KMS-11 (cell line): ENCODE data around the gene KRT77.

ENCODE experiments used
- H2AFZ ChIP-seq: fragments of 200-600 bp; sonication (generic); 2 replicates; pipeline ENCODE4 v1.6.1; 2016; ENCODE audit warnings: antibody characterized with exemption, mixed run types, low read depth
- H3K27ac ChIP-seq: fragments of 200-600 bp; sonication (generic); 2 replicates; pipeline ENCODE4 v1.6.1; 2016; ENCODE audit warnings: mild to moderate bottlenecking, mixed run types
- H3K27me3 ChIP-seq: fragments of 200-600 bp; sonication (generic); 2 replicates; pipeline ENCODE4 v1.6.1; 2017; ENCODE audit warnings: mild to moderate bottlenecking, low read depth, mixed run types, moderate library complexity; ENCODE audit not compliant: insufficient read depth
- H3K36me3 ChIP-seq: fragments of 200-600 bp; sonication (generic); 2 replicates; pipeline ENCODE4 v1.6.1; 2017; ENCODE audit warnings: mild to moderate bottlenecking, mixed run types; ENCODE audit not compliant: insufficient read depth
- H3K4me1 ChIP-seq: fragments of 200-600 bp; sonication (generic); 2 replicates; pipeline ENCODE4 v1.6.1; 2016; ENCODE audit warnings: mild to moderate bottlenecking, low read depth, mixed run types; ENCODE audit not compliant: poor library complexity, severe bottlenecking
- H3K4me2 ChIP-seq: fragments of 200-600 bp; sonication (generic); 2 replicates; pipeline ENCODE4 v1.7.0; 2016; ENCODE audit warnings: mild to moderate bottlenecking, mixed run types
- H3K4me3 ChIP-seq: fragments of 200-600 bp; sonication (generic); IDR thresholded peaks from 2 replicates; pipeline ENCODE4 v1.6.1; 2017; ENCODE audit warnings: low read depth, low read length, mixed read lengths; ENCODE audit not compliant: insufficient read depth
- H3K79me2 ChIP-seq: fragments of 200-600 bp; sonication (generic); 2 replicates; pipeline ENCODE4 v1.6.1; 2016; ENCODE audit warnings: low read depth, mixed run types; ENCODE audit not compliant: insufficient read depth
- H3K9ac ChIP-seq: fragments of 200-600 bp; sonication (generic); 2 replicates; pipeline ENCODE4 v1.6.1; 2016; ENCODE audit warnings: mild to moderate bottlenecking, mixed run types
- H4K20me1 ChIP-seq: fragments of 200-600 bp; sonication (generic); 2 replicates; pipeline ENCODE4 v1.6.1; 2016; ENCODE audit warnings: mild to moderate bottlenecking, mixed run types; ENCODE audit not compliant: insufficient read depth
- TF ChIP-seq, protein P1 (sequence below): fragments of 200-600 bp; sonication (generic); conservative IDR thresholded peaks from 2 replicates; pipeline ENCODE4 v1.6.1; 2017; ENCODE audit warnings: low read depth, mild to moderate bottlenecking, antibody characterized with exemption, low read length, moderate library complexity, mixed read lengths

KRT77 gene

DNA sequence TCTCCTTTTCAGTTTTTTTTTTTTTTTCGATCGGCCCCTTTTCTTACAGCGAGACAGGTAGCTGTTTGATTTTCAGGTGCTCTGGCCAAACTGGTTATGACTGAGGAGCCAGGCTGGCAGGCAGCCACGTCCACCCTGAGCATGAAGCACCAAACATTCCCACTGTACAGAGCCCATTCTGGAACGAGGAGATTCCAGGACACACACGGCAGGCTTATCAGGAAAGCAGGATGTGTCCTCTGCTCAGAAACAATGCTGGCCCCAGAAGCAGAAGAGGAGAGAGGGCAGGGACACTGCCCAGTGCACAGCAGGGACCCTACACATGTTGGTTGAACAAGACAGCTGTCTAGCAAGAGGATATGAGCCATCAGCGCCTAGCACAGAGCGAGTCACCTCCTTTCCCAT, 47.6 kb downstream of the KRT77 start:
- Histone ChIP-seq H3K36me3 (no peaks in the 10 kb centered on the region), H3K9ac (no peak overlapping the region), H2AFZ (no peak overlapping the region), H4K20me1 (no peaks in the 10 kb centered on the region), H3K79me2 (no peaks in the 10 kb centered on the region), H3K4me3 (no peak overlapping the region), H3K4me1 (no peaks in the 10 kb centered on the region), H3K4me2 (no peak overlapping the region), H3K27ac (no peak overlapping the region), H3K27me3 (peaks cover 24% of the 10 kb centered on the region)
- TF ChIP-seq, protein P1, sequence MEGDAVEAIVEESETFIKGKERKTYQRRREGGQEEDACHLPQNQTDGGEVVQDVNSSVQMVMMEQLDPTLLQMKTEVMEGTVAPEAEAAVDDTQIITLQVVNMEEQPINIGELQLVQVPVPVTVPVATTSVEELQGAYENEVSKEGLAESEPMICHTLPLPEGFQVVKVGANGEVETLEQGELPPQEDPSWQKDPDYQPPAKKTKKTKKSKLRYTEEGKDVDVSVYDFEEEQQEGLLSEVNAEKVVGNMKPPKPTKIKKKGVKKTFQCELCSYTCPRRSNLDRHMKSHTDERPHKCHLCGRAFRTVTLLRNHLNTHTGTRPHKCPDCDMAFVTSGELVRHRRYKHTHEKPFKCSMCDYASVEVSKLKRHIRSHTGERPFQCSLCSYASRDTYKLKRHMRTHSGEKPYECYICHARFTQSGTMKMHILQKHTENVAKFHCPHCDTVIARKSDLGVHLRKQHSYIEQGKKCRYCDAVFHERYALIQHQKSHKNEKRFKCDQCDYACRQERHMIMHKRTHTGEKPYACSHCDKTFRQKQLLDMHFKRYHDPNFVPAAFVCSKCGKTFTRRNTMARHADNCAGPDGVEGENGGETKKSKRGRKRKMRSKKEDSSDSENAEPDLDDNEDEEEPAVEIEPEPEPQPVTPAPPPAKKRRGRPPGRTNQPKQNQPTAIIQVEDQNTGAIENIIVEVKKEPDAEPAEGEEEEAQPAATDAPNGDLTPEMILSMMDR, result no peak

DNA sequence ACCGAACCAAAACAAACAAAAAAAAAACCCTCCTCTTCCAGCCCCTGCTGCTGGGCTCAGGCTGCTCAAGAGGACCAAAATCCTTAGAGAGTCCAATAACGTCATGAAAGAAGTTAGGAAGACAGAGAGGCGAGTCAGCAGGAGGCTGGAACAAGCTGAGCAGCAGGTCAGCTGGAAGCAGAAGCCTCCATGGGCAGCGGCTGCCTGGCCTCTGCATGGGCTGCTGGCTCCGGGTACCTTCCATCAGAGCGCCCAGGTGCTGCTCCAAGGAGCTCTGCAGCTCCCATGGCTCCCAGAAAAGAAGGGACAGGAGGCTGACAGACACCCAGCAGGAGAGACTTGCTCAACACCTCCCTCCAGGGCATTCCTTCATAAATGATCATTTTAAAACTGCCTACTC, 48.1 kb downstream of the KRT77 start:
- H3K4me3 ChIP-seq, result no peak overlapping the region

DNA sequence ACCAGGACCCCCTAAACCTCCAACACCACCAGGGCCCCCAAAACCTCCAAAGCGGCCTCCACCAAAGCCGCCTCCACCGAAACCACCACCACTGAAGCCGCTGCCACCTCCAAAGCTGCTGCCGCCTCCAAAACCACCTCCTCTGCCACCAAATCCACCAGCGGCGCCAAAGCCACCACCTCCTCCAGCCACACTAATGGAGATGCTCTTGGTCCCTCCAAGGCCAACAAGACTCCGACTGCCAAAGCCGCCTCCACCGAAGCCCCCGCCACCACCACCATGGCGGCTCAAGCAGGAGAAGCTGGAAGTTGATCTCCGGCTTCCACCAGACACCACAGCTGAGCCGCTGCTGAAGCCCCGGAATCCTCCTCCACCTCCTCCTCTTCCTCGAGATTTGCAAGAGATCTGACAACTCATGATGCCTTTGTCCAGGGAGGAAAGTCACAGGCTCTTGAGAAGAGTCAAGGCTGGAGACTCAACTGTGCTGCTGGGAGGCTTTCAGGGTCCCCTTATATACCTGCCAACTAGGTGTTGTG, 51.5 kb downstream of the KRT77 start, which contains the start of gene KRT2:
Gene KRT2 (minus strand): TSS at position 486 of the 536 bp plus-strand sequence. CDS start 69 bp downstream, at position 417.
- no peaks in the 10 kb centered on the region for H3K36me3 ChIP-seq
- H4K20me1 ChIP-seq, result no peaks in the 10 kb centered on the region
- no peaks in the 10 kb centered on the region for H3K4me1 ChIP-seq
- H3K79me2 ChIP-seq, result no peaks in the 10 kb centered on the region
- no peak within 1 kb of the TSS for H3K4me2 ChIP-seq
- no peak within 1 kb of the TSS for H3K9ac ChIP-seq
- H3K4me3 ChIP-seq, result no peak within 1 kb of the TSS
- TF ChIP-seq, protein P1, result no peak
- peaks cover 23% of the 10 kb centered on the region for H3K27me3 ChIP-seq
- H3K27ac ChIP-seq, result no peak within 1 kb of the TSS
- no peak within 1 kb of the TSS for H2AFZ ChIP-seq

More for the DNA sequence above, 48.1 kb downstream of the KRT77 start:
- Histone ChIP-seq H3K9ac (no peak overlapping the region), H3K27me3 (peaks cover 24% of the 10 kb centered on the region), H2AFZ (no peak overlapping the region), H3K36me3 (no peaks in the 10 kb centered on the region), H3K4me1 (no peaks in the 10 kb centered on the region), H3K27ac (no peak overlapping the region), H4K20me1 (no peaks in the 10 kb centered on the region), H3K79me2 (no peaks in the 10 kb centered on the region), H3K4me2 (no peak overlapping the region)
- TF ChIP-seq, protein P1, result no peak

DNA sequence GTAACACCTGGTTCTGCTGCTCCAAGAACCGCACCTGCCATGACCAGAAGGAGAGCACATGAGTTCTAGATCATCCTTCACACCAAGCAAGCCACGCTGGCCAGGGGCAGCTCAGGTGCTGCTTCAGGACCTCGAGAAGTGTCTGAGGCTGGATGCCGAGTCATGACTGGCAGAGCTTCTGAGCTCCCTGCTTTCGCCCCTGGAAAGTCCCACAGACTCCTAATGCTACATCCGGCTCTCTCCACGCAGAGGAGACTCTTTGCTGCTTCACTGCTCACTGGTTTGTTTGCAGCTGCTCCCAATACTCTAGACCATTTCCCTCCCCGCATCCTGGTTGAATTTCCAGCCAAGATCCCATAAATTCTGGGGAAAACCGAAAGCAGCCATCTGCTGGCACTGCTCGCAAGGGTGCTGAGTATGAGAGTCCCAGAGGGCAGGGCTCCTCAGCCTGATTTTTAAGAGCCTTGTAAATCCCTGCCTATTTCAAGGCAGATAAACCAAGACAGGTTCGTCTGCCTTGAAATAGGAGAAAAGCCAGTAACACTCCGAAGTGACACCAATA, 52.7 kb downstream of the KRT77 start:
- Histone ChIP-seq H3K4me3 (no peak overlapping the region), H3K36me3 (no peaks in the 10 kb centered on the region), H3K4me1 (no peaks in the 10 kb centered on the region), H3K9ac (no peak overlapping the region), H3K27ac (no peak overlapping the region), H2AFZ (no peak overlapping the region), H3K27me3 (peaks cover 31% of the 10 kb centered on the region), H3K79me2 (no peaks in the 10 kb centered on the region), H4K20me1 (no peaks in the 10 kb centered on the region), H3K4me2 (no peak overlapping the region)
- TF ChIP-seq, protein P1, result no peak
